GM10266 (cell line): ENCODE results near the gene CALCR.

Experiments used
- DNase-seq: peaks from one replicate; pipeline ENCODE4 v3.0.0; 2012; ENCODE audit errors: extremely low spot score
- TF ChIP-seq, protein P1 (sequence below): IDR thresholded peaks from 2 replicates; pipeline ENCODE4 v1.5.1; 2012; ENCODE audit warnings: mild to moderate bottlenecking, low read depth; ENCODE audit not compliant: control insufficient read depth, insufficient read depth; ENCODE audit errors: missing control alignments

Gene CALCR

DNA sequence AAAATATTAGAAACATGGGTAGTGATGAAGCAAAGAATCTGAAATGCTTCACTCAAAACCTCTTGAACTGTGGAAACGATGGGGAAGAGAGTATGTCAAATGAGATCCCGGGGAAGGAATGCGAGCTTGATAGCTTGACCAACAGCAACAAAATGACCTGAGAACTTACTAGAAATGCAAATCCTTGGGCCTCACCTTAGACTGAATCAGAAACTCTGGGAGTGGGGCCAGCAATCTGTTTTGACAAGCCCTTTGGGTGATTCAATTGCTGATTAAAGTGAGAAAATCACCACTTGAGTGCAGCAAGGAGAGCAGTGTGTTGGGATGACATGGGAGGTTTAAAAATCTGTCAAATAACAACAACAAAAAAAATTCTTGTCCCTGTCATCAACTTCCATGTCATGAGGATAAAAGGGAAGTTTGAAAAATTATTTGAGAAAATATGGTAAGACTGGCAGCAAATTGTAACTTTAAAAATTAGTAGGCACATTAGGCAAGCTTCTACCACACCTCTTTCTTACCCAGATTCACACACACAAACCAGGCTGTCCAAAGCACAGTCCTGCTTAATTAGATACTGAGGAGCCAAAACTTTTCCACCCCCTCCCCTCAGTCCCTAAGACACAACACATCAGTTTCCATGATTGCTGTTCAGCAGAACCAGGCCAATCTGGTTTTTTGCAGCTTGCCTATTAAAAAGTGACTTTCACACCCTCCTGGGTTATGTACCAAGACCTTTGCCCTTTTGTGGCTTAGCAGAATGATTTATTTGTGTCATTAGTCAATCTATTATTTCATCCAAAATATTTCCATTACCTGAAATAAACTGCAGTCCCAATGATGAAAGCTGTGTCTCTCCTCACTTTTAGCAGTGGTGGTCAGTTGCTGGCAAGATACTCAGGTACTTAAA lies 15.6 kb downstream of the CALCR start:
- TF ChIP-seq, protein P1, sequence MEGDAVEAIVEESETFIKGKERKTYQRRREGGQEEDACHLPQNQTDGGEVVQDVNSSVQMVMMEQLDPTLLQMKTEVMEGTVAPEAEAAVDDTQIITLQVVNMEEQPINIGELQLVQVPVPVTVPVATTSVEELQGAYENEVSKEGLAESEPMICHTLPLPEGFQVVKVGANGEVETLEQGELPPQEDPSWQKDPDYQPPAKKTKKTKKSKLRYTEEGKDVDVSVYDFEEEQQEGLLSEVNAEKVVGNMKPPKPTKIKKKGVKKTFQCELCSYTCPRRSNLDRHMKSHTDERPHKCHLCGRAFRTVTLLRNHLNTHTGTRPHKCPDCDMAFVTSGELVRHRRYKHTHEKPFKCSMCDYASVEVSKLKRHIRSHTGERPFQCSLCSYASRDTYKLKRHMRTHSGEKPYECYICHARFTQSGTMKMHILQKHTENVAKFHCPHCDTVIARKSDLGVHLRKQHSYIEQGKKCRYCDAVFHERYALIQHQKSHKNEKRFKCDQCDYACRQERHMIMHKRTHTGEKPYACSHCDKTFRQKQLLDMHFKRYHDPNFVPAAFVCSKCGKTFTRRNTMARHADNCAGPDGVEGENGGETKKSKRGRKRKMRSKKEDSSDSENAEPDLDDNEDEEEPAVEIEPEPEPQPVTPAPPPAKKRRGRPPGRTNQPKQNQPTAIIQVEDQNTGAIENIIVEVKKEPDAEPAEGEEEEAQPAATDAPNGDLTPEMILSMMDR, result no peak
- DNase-seq, result no peak

DNA sequence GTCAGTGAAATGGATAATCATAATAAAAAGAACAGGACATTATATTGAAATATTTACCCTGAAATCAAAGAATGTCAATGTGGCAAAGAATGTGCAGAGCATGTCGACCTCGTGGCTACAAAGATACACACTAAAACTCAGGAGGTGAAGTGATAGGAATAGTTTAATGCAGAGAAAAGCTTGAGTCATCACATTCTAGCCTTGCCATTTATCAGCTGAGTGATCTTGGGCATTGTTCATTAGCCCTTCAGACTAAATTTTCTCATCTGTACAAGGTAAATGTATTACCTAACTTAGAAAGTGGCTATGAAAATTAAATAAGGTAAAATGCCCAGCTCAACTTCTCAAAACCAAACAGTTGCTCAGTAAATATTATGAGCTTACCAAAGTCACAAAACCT lies 22.6 kb downstream of the CALCR start:
- no peak for DNase-seq

DNA sequence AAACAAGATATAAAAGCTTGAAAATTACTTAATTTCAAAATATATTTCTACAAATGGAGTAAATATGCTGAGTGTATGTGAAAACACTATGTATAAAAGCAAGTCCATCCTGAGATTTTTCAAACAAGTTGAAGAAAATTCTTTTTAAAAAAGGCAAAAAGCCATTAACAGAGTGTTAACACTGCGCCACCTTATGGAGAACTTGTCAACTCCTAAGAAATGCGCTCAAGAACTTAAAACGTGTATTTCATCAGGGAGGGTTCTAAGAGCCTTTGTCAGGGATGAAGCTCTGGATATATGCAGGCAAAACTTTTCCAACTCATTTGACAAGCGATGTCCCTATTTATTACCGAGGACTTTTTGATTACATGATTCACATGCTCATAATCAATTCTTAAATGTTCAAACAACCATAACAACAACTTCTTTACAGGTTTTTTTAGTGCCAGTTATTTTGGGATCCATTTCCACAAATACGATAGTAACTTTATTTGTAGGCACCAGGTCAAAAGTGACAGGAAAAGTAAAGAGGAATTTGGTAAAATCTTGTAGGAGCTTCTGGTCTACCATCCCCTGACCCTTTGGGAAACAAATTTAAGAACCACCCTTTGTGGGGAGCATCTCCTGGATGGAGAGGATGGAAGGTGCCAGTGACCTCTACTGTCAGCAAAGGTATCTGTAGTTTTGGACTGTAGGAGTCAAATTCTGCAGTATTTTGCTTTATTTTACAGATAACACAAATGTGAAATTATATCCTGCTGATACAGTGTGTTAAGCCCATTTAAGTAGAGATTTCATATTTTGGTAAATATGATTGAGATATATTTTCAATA lies 23.2 kb downstream of the CALCR start:
- DNase-seq, result no peak
- TF ChIP-seq, protein P1, result peak; percentile 51

More for the DNA sequence above, 22.6 kb downstream of the CALCR start:
- TF ChIP-seq, protein P1, result no peak

DNA sequence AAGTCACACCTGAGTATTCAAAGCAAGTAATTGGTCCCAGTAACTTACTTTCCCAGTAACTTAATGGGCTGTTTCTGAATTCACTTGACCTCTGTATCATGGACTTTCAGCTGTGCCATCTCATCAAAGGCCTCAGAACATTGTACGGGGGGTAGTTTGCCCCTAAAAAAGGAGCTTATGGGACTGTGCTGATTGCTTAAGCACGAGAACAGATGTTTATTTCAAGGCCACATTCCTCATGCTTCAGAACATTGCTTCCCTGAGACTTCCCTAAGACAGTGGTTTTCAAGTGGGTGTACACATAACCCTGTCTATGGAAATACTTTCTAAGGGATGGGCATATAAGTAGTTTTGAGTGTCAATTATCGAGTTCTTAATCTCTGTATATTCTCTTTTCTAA lies 26.8 kb downstream of the CALCR start:
- TF ChIP-seq, protein P1, result no peak
- no peak for DNase-seq

DNA sequence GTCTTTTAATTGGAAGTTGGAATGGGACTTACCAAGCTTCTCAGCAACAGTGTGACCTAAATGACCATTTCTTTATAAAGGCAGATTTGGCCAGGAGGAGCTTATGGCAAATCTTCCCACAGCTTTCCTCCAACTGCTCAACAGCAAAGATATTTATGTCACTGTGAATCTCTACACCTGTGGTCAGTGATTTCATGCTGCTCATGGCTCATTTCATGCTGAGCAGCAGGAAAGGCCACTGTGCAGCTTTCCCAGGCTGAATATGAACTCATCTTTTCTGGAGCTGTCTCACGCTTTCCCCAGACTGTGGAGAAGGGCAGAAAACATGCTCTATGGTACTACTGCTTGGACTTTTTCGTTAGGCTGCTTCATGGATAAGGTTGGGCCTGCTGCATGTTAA lies 29.8 kb downstream of the CALCR start:
- TF ChIP-seq, protein P1, result no peak

DNA sequence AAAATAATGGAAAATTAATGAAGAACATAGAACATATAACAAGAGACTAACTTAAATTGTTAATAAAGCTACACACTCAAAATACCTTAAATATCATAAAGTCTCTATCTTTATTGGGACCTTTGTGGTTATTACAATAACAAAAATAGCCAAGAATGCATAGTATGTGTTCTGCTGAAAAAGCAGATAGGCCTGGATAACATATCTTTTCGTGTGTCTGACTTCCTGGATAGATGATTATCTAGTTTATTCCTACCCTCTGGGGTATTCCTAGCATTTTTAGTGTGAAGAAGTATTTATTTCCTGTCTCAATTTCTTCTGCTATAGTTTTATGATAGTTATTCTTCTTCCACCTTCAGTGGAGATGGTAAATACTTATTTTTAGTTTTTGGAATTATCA lies 36.5 kb downstream of the CALCR start:
- TF ChIP-seq, protein P1, result no peak
- no peak for DNase-seq

More for the DNA sequence above, 29.8 kb downstream of the CALCR start:
- no peak for DNase-seq
